K562 (cell line): Measurements from ENCODE around the gene AFAP1. TPM values are rescaled to one million over a fixed set of nuclear protein-coding genes. Genes with fewer than 3 reads are reported as not detected.

ENCODE experiments used
- ATAC-seq: fragments of 200-7000 bp; cut with Tn5 transposase; 3 replicates; pipeline ENCODE4 v1.9.1; 2020; ENCODE audit warnings: moderate library complexity
- BruUV-seq: library from RNA; stranded (reverse); fragments of 400-500 nt; replicated peaks from 2 replicates; lab custom pipeline; 2021; lab: Mats Ljungman, UMichigan
- CTCF ChIA-PET: fragments of 300-600 bp; formaldehyde crosslinking; extraction: SDS; loops from one replicate; lab custom pipeline; 2021; ENCODE audit warnings: low intra/inter-chr PET ratio; lab: Yijun Ruan, JAX
- POLR2A ChIA-PET: fragments of 300-600, 350-650 bp; sonication (Branson Sonifier 250); formaldehyde crosslinking; extraction: SDS; loops from one replicate; lab custom pipeline; 2021; ENCODE audit warnings: antibody characterized with exemption, inconsistent platforms; lab: Yijun Ruan, JAX
- DNase-seq, 4 experiments: peaks; one replicate each; pipeline versions ENCODE4 v3.0.0 to v3.0.0-alpha.2; 2011 to 2018; ENCODE audit warnings: low spot score in 3 of 4, mixed read lengths in 3 of 4; ENCODE audit errors: extremely low read depth in 1 of 4
- FAIRE-seq: peaks from 2 replicates; lab custom pipeline; 2011; peaks lifted over from hg19 to GRCh38; lab: Jason Lieb, UNC
- H2AFZ ChIP-seq: 2 replicates; pipeline ENCODE4 v1.6.0; 2011; ENCODE audit warnings: low read depth, low read length, control low read depth, inconsistent platforms
- H3K27ac ChIP-seq: fragments of 200-600 bp; 3 replicates; pipeline ENCODE4 v1.8.0; 2011; ENCODE audit warnings: low read depth, mild to moderate bottlenecking, control low read depth, inconsistent platforms, low read length, moderate library complexity, mixed read lengths; ENCODE audit errors: extremely low read depth
- H3K27me3 ChIP-seq, 2 experiments: fragments of 300-600 bp in 1 of 2; 2 replicates in 1 of 2; 3 replicates in 1 of 2; pipeline versions ENCODE4 v1.6.0 to v1.8.0; 2011; ENCODE audit warnings: inconsistent platforms in 2 of 2, low read length in 2 of 2, mild to moderate bottlenecking in 1 of 2, mixed read lengths in 1 of 2, moderate library complexity in 1 of 2; ENCODE audit not compliant: control insufficient read depth in 2 of 2, insufficient read depth in 2 of 2
- H3K36me3 ChIP-seq: fragments of 300-600 bp; 3 replicates; pipeline ENCODE4 v1.8.0; 2011; ENCODE audit warnings: mild to moderate bottlenecking, low read length, inconsistent platforms; ENCODE audit not compliant: control insufficient read depth, insufficient read depth
- H3K4me1 ChIP-seq, 2 experiments: fragments of 200-600 bp in 1 of 2; replicated peaks in 1 of 2; 2 replicates in 1 of 2; 3 replicates in 1 of 2; pipeline versions ENCODE4 v1.5.1 to v1.8.0; 2011; ENCODE audit warnings: inconsistent platforms in 2 of 2, low read length in 2 of 2, mild to moderate bottlenecking in 1 of 2, mixed read lengths in 1 of 2, moderate library complexity in 1 of 2; ENCODE audit not compliant: control insufficient read depth in 2 of 2, insufficient read depth in 2 of 2
- H3K4me2 ChIP-seq: 2 replicates; pipeline ENCODE4 v1.6.1; 2011; ENCODE audit warnings: low read length, control low read depth, inconsistent platforms, mixed read lengths; ENCODE audit not compliant: insufficient read depth
- H3K4me3 ChIP-seq: fragments of 200-600 bp; sonication (generic), shearing (Covaris generic); 2 replicates; pipeline ENCODE4 v1.5.1; 2016; ENCODE audit warnings: control low read depth, inconsistent platforms
- H3K79me2 ChIP-seq: fragments of 200-600 bp; 3 replicates; pipeline ENCODE4 v1.8.0; 2011; ENCODE audit warnings: low read length, inconsistent platforms; ENCODE audit not compliant: control insufficient read depth, insufficient read depth
- H3K9ac ChIP-seq, 2 experiments: 2 replicates each; pipeline versions ENCODE4 v1.6.0 to v1.6.1; 2011; ENCODE audit warnings: low read depth in 2 of 2, low read length in 2 of 2, control low read depth in 1 of 2, inconsistent platforms in 1 of 2, mild to moderate bottlenecking in 1 of 2, mixed read lengths in 1 of 2; ENCODE audit not compliant: insufficient read depth in 1 of 2
- H3K9me1 ChIP-seq: one replicate; pipeline ENCODE4 v1.6.0; 2011; ENCODE audit warnings: inconsistent platforms, mild to moderate bottlenecking, low read length, moderate library complexity; ENCODE audit not compliant: control insufficient read depth, insufficient read depth
- H3K9me3 ChIP-seq: replicated peaks from 2 replicates; pipeline ENCODE4 v1.5.1; 2011; ENCODE audit warnings: low read depth, low read length, inconsistent platforms; ENCODE audit not compliant: control insufficient read depth, insufficient read depth
- H4K20me1 ChIP-seq: replicated peaks from 2 replicates; pipeline ENCODE4 v1.6.1; 2011; ENCODE audit warnings: low read length, inconsistent platforms, mixed read lengths; ENCODE audit not compliant: control insufficient read depth, insufficient read depth
- CEBPB ChIP-seq: fragments of 450-650 bp; IDR thresholded peaks from 2 replicates; pipeline ENCODE4 v1.6.1; 2016; ENCODE audit warnings: missing genetic modification characterization, missing compliant biosample characterization
- WGBS: fragments of 100-300 bp; shearing (Covaris generic); methylation state at CpG from one replicate; pipeline ENCODE4 v1.1.6; 2016; ENCODE audit warnings: low coverage, mixed read lengths; ENCODE audit not compliant: insufficient coverage; ENCODE audit errors: missing lambda C conversion rate; 5-methylcytosine and 5-hydroxymethylcytosine counted together
- in situ Hi-C: fragments of 300-500 bp; cut with MboI; formaldehyde crosslinking; loops from 4 replicates; pipeline ENCODE4 v1.15.0; 2018; ENCODE audit warnings: inconsistent platforms, mixed read lengths
- intact Hi-C: fragments of 100-400 bp; cut with micrococcal nuclease; formaldehyde crosslinking; loops from 2 replicates; pipeline ENCODE4 v1.14.2; 2022
- polyA plus RNA-seq, 8 experiments: library from polyadenylated mRNA; depleted of rRNA in 4 of 8; stranded (reverse) in 5 of 8; unstranded in 3 of 8; fragments of >200 nt; fragmentation: Nextera tagmentation in 2 of 8; fragmentation: Illumina TruSeq in 1 of 8; extraction: Ambion mirVana in 2 of 8; extraction: Trizol in 1 of 8; gene quantifications; 2 replicates each; pipeline versions ENCODE4 v1.2.1 to v1.2.3, GENCODE V29; 2011 to 2014; ENCODE audit warnings: inconsistent platforms in 1 of 8, missing spikeins in 1 of 8
- total RNA-seq, 7 experiments: library from RNA; depleted of rRNA in 6 of 7; stranded (reverse); fragments of >200 nt in 6 of 7; fragmentation: Illumina TruSeq in 2 of 7; extraction: Trizol in 2 of 7; gene quantifications; 2 replicates each; pipeline versions ENCODE4 v1.2.1 to v1.2.3, GENCODE V29; 2011 to 2021; ENCODE audit warnings: low replicate concordance in 1 of 7
- TF ChIP-seq, protein P1 (sequence below): fragments of 250-450 bp; sonication (Bioruptor Pico); IDR thresholded peaks from 2 replicates; pipeline ENCODE4 v1.5.1; 2021; ENCODE audit warnings: mild to moderate bottlenecking
- TF ChIP-seq, protein P2 (sequence below): fragments of 250-450 bp; sonication (Bioruptor Pico); IDR thresholded peaks from 2 replicates; pipeline ENCODE4 v1.5.0; 2020; ENCODE audit warnings: mild to moderate bottlenecking
- TF ChIP-seq, protein P3 (sequence below): IDR thresholded peaks from 3 replicates; pipeline ENCODE4 v1.6.1; 2011; ENCODE audit warnings: borderline replicate concordance, mild to moderate bottlenecking, moderate library complexity; ENCODE audit not compliant: insufficient read length; ENCODE audit errors: extremely low read depth

The AFAP1 gene
- total and polyA plus RNA-seq, 9 of the 15 experiments (the other 6 are each of a cell fraction or from before 2014, with no cell fraction given), result 0.07 to 0.42 (median 0.12) TPM; not detected in 1

DNA sequence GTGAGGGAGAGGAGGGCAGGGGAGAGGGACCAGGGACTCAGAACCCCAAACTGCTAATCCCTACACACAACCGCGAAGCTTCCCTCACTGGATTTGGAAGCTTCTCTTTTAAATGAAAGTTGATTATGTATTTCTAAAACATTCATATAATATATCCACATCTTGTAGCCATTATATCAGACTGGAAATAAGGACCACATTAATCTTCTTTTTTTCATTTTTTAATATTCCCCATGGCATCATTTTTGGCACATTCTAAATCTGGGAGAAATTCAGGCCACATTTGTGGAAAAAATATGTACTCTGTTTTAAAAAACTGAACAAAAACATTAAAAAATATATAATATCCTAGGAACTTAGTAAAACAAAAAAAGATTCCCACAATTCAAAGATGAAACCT is 97.8 kb downstream of the AFAP1 start:
- no peaks in the 10 kb centered on the region for H3K36me3 ChIP-seq
- no peak overlapping the region for H3K4me2 ChIP-seq
- peaks cover 3 to 43% of the 10 kb centered on the region in 2 experiments; a peak in 4 of 5 replicates for H3K27me3 ChIP-seq
- H3K9me3 ChIP-seq, result no peaks in the 10 kb centered on the region
- in situ Hi-C loops (no loop called here), intact Hi-C loops (loop anchor here (5.0 kb wide), 1 partner anchor 40 kb away; no protein-coding TSS in a partner anchor)
- no peak for FAIRE-seq
- POLR2A ChIA-PET, result interaction anchor here (0.7 to 1.5 kb wide), 3 partner anchors 12 to 40 kb away, joined by 3 to 4 read pairs (median 3); no protein-coding TSS in a partner anchor
- H4K20me1 ChIP-seq, result no peaks in the 10 kb centered on the region
- H3K9me1 ChIP-seq, result no peaks in the 10 kb centered on the region
- CTCF ChIA-PET, result no interaction called here
- WGBS, result 0% methylated on average over 2 of the region's 2 CpGs
- TF ChIP-seq, protein P1, sequence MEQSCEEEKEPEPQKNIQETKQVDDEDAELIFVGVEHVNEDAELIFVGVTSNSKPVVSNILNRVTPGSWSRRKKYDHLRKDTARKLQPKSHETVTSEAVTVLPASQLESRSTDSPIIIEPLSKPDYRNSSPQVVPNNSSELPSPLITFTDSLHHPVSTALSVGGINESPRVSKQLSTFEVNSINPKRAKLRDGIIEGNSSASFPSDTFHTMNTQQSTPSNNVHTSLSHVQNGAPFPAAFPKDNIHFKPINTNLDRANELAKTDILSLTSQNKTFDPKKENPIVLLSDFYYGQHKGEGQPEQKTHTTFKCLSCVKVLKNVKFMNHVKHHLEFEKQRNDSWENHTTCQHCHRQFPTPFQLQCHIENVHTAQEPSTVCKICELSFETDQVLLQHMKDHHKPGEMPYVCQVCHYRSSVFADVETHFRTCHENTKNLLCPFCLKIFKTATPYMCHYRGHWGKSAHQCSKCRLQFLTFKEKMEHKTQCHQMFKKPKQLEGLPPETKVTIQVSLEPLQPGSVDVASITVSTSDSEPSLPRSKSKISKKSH (CRISPR knock-in tag), result no peak
- TF ChIP-seq, protein P2, sequence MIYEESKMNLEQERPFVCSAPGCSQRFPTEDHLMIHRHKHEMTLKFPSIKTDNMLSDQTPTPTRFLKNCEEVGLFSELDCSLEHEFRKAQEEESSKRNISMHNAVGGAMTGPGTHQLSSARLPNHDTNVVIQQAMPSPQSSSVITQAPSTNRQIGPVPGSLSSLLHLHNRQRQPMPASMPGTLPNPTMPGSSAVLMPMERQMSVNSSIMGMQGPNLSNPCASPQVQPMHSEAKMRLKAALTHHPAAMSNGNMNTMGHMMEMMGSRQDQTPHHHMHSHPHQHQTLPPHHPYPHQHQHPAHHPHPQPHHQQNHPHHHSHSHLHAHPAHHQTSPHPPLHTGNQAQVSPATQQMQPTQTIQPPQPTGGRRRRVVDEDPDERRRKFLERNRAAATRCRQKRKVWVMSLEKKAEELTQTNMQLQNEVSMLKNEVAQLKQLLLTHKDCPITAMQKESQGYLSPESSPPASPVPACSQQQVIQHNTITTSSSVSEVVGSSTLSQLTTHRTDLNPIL (CRISPR knock-in tag), result no peak
- no peak for TF ChIP-seq CEBPB
- TF ChIP-seq, protein P3, sequence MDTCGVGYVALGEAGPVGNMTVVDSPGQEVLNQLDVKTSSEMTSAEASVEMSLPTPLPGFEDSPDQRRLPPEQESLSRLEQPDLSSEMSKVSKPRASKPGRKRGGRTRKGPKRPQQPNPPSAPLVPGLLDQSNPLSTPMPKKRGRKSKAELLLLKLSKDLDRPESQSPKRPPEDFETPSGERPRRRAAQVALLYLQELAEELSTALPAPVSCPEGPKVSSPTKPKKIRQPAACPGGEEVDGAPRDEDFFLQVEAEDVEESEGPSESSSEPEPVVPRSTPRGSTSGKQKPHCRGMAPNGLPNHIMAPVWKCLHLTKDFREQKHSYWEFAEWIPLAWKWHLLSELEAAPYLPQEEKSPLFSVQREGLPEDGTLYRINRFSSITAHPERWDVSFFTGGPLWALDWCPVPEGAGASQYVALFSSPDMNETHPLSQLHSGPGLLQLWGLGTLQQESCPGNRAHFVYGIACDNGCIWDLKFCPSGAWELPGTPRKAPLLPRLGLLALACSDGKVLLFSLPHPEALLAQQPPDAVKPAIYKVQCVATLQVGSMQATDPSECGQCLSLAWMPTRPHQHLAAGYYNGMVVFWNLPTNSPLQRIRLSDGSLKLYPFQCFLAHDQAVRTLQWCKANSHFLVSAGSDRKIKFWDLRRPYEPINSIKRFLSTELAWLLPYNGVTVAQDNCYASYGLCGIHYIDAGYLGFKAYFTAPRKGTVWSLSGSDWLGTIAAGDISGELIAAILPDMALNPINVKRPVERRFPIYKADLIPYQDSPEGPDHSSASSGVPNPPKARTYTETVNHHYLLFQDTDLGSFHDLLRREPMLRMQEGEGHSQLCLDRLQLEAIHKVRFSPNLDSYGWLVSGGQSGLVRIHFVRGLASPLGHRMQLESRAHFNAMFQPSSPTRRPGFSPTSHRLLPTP, result no peak
- DNase-seq, result no peak
- H2AFZ ChIP-seq, result no peak overlapping the region
- H3K27ac ChIP-seq, result no peak overlapping the region
- no peak overlapping the region for H3K4me3 ChIP-seq
- H3K4me1 ChIP-seq, result peaks cover 3 to 7% of the 10 kb centered on the region in 2 experiments; a peak in 3 of 5 replicates
- ATAC-seq, result no peak
- H3K79me2 ChIP-seq, result no peaks in the 10 kb centered on the region
- BruUV-seq, result no TSS peak
- H3K9ac ChIP-seq, result no peak overlapping the region
